ENCODE data around the gene TRAPPC6A.

- TF ChIP-seq, protein P1, sequence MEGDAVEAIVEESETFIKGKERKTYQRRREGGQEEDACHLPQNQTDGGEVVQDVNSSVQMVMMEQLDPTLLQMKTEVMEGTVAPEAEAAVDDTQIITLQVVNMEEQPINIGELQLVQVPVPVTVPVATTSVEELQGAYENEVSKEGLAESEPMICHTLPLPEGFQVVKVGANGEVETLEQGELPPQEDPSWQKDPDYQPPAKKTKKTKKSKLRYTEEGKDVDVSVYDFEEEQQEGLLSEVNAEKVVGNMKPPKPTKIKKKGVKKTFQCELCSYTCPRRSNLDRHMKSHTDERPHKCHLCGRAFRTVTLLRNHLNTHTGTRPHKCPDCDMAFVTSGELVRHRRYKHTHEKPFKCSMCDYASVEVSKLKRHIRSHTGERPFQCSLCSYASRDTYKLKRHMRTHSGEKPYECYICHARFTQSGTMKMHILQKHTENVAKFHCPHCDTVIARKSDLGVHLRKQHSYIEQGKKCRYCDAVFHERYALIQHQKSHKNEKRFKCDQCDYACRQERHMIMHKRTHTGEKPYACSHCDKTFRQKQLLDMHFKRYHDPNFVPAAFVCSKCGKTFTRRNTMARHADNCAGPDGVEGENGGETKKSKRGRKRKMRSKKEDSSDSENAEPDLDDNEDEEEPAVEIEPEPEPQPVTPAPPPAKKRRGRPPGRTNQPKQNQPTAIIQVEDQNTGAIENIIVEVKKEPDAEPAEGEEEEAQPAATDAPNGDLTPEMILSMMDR (IDR thresholded peaks at IDR 0.05; ENCODE audit: low read length) = no peak
- TF ChIP-seq EZH2 (IDR thresholded peaks at IDR 0.05; ENCODE audit: borderline replicate concordance, low read length) = no peak
These were observed 55.2 kb downstream of the TRAPPC6A start for GRCh38 chr19:45122832-45123231.

All from OCI-LY1 (cell line).